Activated effector memory CD4-positive, alpha-beta T cell treated with anti-CD3 and anti-CD28 coated beads, Interleukin-2, amount 50 U/mL, for 16 hours (primary cell): ENCODE results near the gene BCAS3.
"Not testable (repeated sequence)": the region's sequence is repeated elsewhere in the genome, so short reads cannot be mapped to it uniquely, and the experiment has no call there.

Experiments used
- DNase-seq: peaks from one replicate; pipeline ENCODE4 v3.0.0-alpha.2; 2020

BCAS3 gene

GRCh38 chr17:60677308-60678117 lies at the start of gene BCAS3:
Gene BCAS3 (plus strand): TSS chr17:60677851.
- DNase-seq: peak; percentile 99

- DNase-seq: no peak
Observed at GRCh38 chr17:60628252-60628889, 49.3 kb upstream of the BCAS3 start.

- DNase-seq: no peak
Observed at GRCh38 chr17:60629120-60629519, 48.5 kb upstream of the BCAS3 start.

- no peak for DNase-seq
Observed at GRCh38 chr17:60630352-60630751, 47.3 kb upstream of the BCAS3 start.

- DNase-seq: no peak
Observed at GRCh38 chr17:60631119-60631518, 46.5 kb upstream of the BCAS3 start.

DNA sequence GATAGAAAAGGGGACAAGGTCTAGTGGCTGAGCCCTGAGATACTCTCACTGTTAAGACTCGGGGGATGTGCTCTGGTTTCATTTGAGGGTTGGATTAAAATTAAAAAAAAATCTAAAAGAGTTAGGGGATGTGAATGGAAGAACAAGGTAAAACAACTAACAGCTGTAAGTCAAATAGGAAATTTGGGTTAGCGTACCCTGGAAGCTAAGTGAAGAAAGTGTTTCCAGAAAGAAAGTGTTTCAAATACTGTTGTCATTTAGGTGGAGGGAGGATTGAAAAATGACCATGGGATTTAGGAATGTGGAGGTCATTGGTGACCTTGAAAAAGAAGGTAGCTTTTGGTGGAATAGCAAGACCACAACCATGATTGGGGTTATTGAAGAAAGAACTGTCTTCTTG lies 40.0 kb upstream of the BCAS3 start:
- no peak for DNase-seq

DNA sequence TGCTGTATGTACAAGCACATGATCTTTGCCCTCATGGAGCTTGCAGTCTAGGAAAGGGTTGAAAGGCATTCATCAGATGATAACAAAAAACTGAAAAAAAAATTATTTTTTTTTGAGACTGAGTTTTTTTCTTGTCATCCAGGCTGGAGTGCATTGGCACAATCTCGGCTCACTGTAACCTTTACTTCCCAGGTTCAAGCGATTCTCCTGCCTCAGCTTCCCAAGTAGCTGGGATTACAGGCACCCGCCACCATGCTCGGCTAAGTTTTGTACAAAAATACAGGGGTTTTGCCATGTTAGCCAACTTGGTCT lies 38.7 kb upstream of the BCAS3 start:
- no peak for DNase-seq

GRCh38 chr17:60640503-60640902 lies 37.1 kb upstream of the BCAS3 start:
- DNase-seq: no peak

- DNase-seq: no peak
Observed at GRCh38 chr17:60641126-60641525, 36.5 kb upstream of the BCAS3 start.

GRCh38 chr17:60641810-60642220 lies 35.8 kb upstream of the BCAS3 start:
- peak; percentile 67 for DNase-seq

DNA sequence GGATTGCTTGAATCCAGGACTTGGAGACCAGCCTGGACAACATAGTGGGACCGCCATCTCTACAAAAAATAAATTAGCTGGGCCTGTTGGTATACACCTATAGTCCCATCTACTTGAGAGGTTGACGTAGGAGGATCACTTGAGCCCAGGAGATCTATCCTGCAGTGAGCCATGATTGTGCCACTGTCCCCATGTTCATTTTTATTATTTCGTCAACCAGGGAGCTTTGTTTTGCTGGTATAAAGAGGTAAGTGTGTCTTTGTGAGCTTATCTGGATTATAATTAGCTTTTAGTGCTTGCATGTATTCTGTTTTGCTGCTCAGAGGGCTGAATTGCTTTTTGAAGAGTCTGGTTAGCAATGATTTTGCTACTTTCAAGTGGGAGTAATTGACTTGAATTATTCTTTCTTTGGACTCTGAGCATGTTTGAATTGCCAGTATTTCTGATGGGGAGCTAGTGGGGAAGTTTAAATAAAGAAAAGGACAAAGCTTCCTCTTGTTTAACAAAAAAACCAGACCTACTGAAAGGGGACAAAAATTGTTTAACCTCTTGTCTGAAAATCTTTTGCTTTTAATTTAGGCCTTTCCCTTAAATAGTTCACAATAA lies 31.6 kb upstream of the BCAS3 start:
- DNase-seq: no peak

GRCh38 chr17:60646701-60647100 lies 30.9 kb upstream of the BCAS3 start:
- no peak for DNase-seq

- no peak for DNase-seq
Observed at GRCh38 chr17:60647705-60648104, 29.9 kb upstream of the BCAS3 start.

GRCh38 chr17:60652454-60653247 lies 25.0 kb upstream of the BCAS3 start:
- DNase-seq: no peak

DNA sequence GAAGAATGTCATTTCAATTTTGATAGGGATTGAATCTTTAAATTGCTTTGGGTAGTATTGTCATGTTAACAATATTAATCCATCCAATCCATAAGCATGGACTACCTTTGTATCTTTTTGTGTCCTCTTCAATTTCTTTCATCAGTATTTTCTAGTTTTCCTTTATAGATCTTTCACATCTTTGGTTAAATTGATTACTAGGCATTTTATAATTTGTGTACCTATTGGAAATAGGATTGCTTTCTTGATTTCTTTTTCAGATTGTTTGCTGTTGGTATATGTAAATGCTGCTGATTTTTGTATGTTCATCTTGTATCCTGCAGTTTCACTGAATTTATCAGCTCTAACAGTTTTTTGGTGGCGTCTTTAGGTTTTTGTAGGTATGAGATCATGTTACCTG lies 24.1 kb upstream of the BCAS3 start:
- DNase-seq: no peak

GRCh38 chr17:60656499-60656898 lies 21.2 kb upstream of the BCAS3 start:
- DNase-seq: no peak

- DNase-seq: no peak
Observed at GRCh38 chr17:60659156-60659555, 18.5 kb upstream of the BCAS3 start.

GRCh38 chr17:60661489-60661888 lies 16.2 kb upstream of the BCAS3 start:
- DNase-seq: no peak

- DNase-seq: no peak
Observed at GRCh38 chr17:60664022-60664421, 13.6 kb upstream of the BCAS3 start.

DNA sequence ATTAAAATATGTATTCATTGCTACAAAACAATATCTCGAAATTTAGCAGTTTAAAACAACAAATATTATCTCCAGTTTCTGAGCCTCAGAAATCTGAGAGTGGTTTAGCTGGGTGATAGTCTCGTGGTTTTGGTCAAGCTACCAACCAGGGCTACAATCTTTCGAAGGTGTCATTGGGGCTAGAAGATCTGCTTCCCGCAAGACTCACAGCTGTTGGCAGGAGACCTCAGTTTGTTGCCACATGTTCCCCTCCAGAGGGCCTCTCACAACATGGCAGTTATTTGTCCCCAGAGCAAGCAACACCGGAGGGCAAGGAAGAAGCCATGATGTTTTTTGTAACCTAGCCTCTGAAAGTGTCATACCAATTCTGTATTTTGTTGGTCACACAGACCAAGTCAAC lies 12.0 kb upstream of the BCAS3 start:
- DNase-seq: no peak

- not testable (repeated sequence) for DNase-seq
Observed at GRCh38 chr17:60668741-60669140, 8.9 kb upstream of the BCAS3 start.

GRCh38 chr17:60671482-60671881 lies 6.2 kb upstream of the BCAS3 start:
- DNase-seq: no peak

DNA sequence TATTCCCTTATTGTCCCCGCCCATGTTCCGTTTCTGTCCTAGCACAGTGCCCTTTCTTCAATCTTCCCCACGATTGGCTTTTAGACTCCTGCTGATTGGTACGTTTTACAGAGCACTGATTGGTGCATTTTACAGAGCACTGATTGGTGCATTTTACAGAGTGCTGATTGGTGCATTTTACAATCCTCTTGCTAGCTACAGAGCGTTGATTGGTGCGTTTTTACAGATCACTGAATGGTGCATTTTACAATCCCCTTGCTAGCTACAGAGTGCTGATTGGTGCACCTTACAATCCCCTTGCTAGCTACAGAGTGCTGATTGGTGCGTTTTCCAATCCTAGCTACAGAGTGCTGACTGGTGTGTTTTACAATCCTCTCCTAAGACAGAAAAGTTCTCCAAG lies 3.0 kb upstream of the BCAS3 start:
- DNase-seq: not testable (repeated sequence)

GRCh38 chr17:60675997-60676396 lies 1.7 kb upstream of the BCAS3 start:
- no peak for DNase-seq
